Natural killer cell (primary cell): Measurements from ENCODE around the gene LPCAT3. TPM values are rescaled to one million over a fixed set of nuclear protein-coding genes. Genes with fewer than 3 reads are reported as not detected.
A peak's percentile ranks its signal among the peaks of the same experiment; 100 is the strongest.

Experiments used
- ATAC-seq, 3 donors: fragments of 150-1000 bp in 2 of 3; fragments of 200-7000 bp in 1 of 3; cut with Tn5 transposase; 1 replicate in 1 of 3; 2 replicates in 2 of 3; pipeline ENCODE4 v1.10.0; 2021; ENCODE audit warnings: mild to moderate bottlenecking in 2 of 3, moderate library complexity in 2 of 3
- DNase-seq, 2 donors: peaks; one replicate each; pipeline versions ENCODE4 v3.0.0 to v3.0.0-alpha.2; 2013 to 2021; ENCODE audit warnings: mixed read lengths in 1 of 2
- H3K27ac ChIP-seq: one replicate; pipeline ENCODE4 v1.5.1; 2013; ENCODE audit warnings: mild to moderate bottlenecking, low read length
- H3K27me3 ChIP-seq: one replicate; pipeline ENCODE4 v1.6.1; 2013; ENCODE audit warnings: low read length; ENCODE audit not compliant: control insufficient read depth, insufficient read depth
- H3K36me3 ChIP-seq: one replicate; pipeline ENCODE4 v1.6.1; 2013; ENCODE audit warnings: low read length; ENCODE audit not compliant: control insufficient read depth, insufficient read depth
- H3K4me1 ChIP-seq: one replicate; pipeline ENCODE4 v1.6.1; 2013; ENCODE audit warnings: low read length; ENCODE audit not compliant: control insufficient read depth, insufficient read depth
- H3K4me3 ChIP-seq: one replicate; pipeline ENCODE4 v1.5.1; 2013; ENCODE audit warnings: low read length
- H3K9me3 ChIP-seq: one replicate; pipeline ENCODE4 v1.6.1; 2013; ENCODE audit warnings: low read length; ENCODE audit not compliant: control insufficient read depth, insufficient read depth
- H3K27ac Mint-ChIP-seq, 2 donors: one replicate each; pipeline ENCODE4 v1.8.0; 2022; ENCODE audit warnings: mild to moderate bottlenecking in 2 of 2, mixed read lengths in 2 of 2, moderate library complexity in 1 of 2
- H3K27me3 Mint-ChIP-seq, 2 donors: one replicate each; pipeline ENCODE4 v1.8.0; 2022; ENCODE audit warnings: low read depth in 2 of 2, mixed read lengths in 2 of 2
- H3K36me3 Mint-ChIP-seq: one replicate; pipeline ENCODE4 v1.8.0; 2022; ENCODE audit warnings: mixed read lengths
- H3K4me1 Mint-ChIP-seq, 2 donors: one replicate each; pipeline ENCODE4 v1.8.0; 2022; ENCODE audit warnings: mixed read lengths in 2 of 2
- H3K4me3 Mint-ChIP-seq: one replicate; pipeline ENCODE4 v1.8.0; 2022; ENCODE audit warnings: mild to moderate bottlenecking, moderate library complexity, mixed read lengths
- H3K9me3 Mint-ChIP-seq, 2 donors: one replicate each; pipeline ENCODE4 v1.8.0; 2022; ENCODE audit warnings: mixed read lengths in 2 of 2
- WGBS: methylation state at CpG from one replicate; pipeline ENCODE4 v1.1.7; 2013; ENCODE audit warnings: missing lambda C conversion rate; ENCODE audit not compliant: insufficient coverage; 5-methylcytosine and 5-hydroxymethylcytosine counted together
- intact Hi-C: fragments of 100-400 bp; cut with micrococcal nuclease; formaldehyde crosslinking; loops from one replicate; pipeline ENCODE4 v1.14.2; 2022
- total RNA-seq, 4 donors: library from RNA; stranded (reverse); fragments of 120-200 nt in 1 of 4; gene quantifications; one replicate each; pipeline versions ENCODE4 v1.2.3 to v1.2.4, GENCODE V29; 2013 to 2022
- TF ChIP-seq, protein P1 (sequence below): fragments of 200-600 bp; IDR thresholded peaks from one replicate; pipeline ENCODE4 v1.8.0; 2022; ENCODE audit warnings: antibody characterized with exemption

Gene LPCAT3
- total RNA-seq, 3 donors from 2014 or later (not counting 1 experiment from before 2014, with no cell fraction given): 45.6 to 54.3 (median 45.6) TPM

DNA sequence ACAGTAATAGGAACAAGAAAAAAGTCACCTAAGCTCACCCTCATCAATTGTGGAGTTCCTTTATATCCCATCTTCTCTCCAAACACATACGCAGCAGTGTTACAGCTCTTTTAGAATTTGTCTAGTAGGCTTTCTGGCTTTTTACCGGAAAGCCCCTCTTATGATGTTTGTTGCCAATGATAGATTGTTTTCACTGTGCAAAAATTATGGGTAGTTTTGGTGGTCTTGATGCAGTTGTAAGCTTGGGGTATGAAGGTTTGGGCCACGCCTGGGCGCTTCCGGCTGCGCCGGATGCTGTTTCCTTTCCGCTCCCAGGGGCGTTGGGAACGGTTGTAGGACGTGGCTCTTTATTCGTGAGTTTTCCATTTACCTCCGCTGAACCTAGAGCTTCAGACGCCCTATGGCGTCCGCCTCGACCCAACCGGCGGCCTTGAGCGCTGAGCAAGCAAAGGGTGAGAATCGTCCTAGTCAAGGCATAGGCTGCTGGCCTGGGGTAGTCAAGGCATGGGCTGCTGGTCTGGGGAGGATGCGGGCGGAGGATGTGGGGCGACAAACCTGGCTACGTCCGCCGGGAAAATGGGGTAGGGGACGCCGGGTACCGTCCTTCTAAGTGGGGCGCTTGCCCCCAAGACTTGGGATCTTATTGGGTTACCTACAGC, 74.4 kb downstream of the LPCAT3 start, which contains the start of the genes C12orf57 and RNU7-1:
C12orf57 (plus strand) TSS at position 301 of the 659 bp plus-strand sequence; CDS start at position 401, 100 bp downstream.
RNU7-1 (plus strand) TSS at position 95 of the 659 bp plus-strand sequence.
- Mint-ChIP-seq H3K27ac (peak within 1 kb of the TSS; percentile 98 to 99), H3K9me3 (no peaks in the 10 kb centered on the region), H3K4me1 (peaks cover 53 to 68% of the 10 kb centered on the region in 2 donors), H3K36me3 (no peaks in the 10 kb centered on the region), H3K27me3 (no peaks in the 10 kb centered on the region), H3K4me3 (peak within 1 kb of the TSS; percentile 82)
- Histone ChIP-seq H3K27ac (peak within 1 kb of the TSS; percentile 99), H3K27me3 (no peaks in the 10 kb centered on the region), H3K4me1 (peaks cover 59% of the 10 kb centered on the region), H3K9me3 (no peaks in the 10 kb centered on the region), H3K4me3 (peak within 1 kb of the TSS; percentile 91), H3K36me3 (no peaks in the 10 kb centered on the region)
- intact Hi-C loops: loop anchor here (1.0 to 2.0 kb wide), 5 partner anchors 15 to 72 kb away; partner anchors contain the start of genes EMG1 and PHB2
- TF ChIP-seq, protein P1, sequence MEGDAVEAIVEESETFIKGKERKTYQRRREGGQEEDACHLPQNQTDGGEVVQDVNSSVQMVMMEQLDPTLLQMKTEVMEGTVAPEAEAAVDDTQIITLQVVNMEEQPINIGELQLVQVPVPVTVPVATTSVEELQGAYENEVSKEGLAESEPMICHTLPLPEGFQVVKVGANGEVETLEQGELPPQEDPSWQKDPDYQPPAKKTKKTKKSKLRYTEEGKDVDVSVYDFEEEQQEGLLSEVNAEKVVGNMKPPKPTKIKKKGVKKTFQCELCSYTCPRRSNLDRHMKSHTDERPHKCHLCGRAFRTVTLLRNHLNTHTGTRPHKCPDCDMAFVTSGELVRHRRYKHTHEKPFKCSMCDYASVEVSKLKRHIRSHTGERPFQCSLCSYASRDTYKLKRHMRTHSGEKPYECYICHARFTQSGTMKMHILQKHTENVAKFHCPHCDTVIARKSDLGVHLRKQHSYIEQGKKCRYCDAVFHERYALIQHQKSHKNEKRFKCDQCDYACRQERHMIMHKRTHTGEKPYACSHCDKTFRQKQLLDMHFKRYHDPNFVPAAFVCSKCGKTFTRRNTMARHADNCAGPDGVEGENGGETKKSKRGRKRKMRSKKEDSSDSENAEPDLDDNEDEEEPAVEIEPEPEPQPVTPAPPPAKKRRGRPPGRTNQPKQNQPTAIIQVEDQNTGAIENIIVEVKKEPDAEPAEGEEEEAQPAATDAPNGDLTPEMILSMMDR: no peak
- ATAC-seq (peak; percentile 63 to 82 (median 70)), DNase-seq (peak; percentile 68 to 91)
- under 1% methylated on average over 31 of the region's 31 CpGs for WGBS

DNA sequence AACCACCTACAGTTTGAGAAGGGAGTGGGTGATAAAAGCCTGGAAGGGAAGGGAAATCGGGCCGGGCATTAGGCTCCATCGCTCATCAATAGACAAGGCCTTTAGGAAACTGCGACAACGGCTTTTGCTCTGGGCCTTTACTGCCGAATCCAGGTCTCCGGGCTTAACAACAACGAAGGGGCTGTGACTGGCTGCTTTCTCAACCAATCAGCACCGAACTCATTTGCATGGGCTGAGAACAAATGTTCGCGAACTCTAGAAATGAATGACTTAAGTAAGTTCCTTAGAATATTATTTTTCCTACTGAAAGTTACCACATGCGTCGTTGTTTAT, 74.9 kb downstream of the LPCAT3 start:
- WGBS: 1% methylated on average over 12 of the region's 13 CpGs
- Mint-ChIP-seq H3K9me3 (no peaks in the 10 kb centered on the region), H3K27me3 (no peaks in the 10 kb centered on the region), H3K4me1 (peaks cover 48 to 64% of the 10 kb centered on the region in 2 donors), H3K27ac (peak overlapping the region; percentile 98 to 99), H3K4me3 (peak overlapping the region; percentile 82), H3K36me3 (no peaks in the 10 kb centered on the region)
- Histone ChIP-seq H3K4me1 (peaks cover 59% of the 10 kb centered on the region), H3K36me3 (no peaks in the 10 kb centered on the region), H3K27ac (peak overlapping the region; percentile 99), H3K27me3 (no peaks in the 10 kb centered on the region), H3K4me3 (no peak overlapping the region), H3K9me3 (no peaks in the 10 kb centered on the region)
- intact Hi-C loops: loop anchor here (1.0 kb wide), 2 partner anchors 27 to 71 kb away; partner anchors contain the start of genes EMG1 and PHB2
- DNase-seq: peak; percentile 65 to 95
- peak; percentile 62 to 72 (median 63) for ATAC-seq
- TF ChIP-seq, protein P1: no peak

DNA sequence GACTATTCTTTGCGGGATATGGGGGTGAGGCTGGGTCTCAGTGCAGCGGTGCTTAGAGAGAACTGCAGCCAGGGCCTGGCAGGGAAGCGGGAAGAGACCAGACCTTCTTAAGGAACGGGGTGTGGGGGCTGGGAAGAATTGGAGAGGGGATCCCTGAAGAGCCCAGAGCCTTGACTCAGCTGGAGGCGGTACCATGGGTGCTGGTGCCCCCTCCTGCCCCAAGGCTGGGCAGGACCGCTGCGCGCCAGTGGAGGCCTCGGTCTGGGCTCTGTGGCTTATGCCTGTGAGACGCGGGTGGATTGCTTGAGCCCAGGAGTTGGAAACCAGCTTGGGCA, 76.0 kb downstream of the LPCAT3 start:
- H3K27me3 ChIP-seq: no peaks in the 10 kb centered on the region
- H3K27me3 Mint-ChIP-seq: no peaks in the 10 kb centered on the region
- no peaks in the 10 kb centered on the region for H3K36me3 ChIP-seq
- H3K4me1 Mint-ChIP-seq: peaks cover 42 to 62% of the 10 kb centered on the region in 2 donors
- peaks cover 54% of the 10 kb centered on the region for H3K4me1 ChIP-seq
- peak overlapping the region; percentile 28 for H3K4me3 Mint-ChIP-seq
- H3K9me3 Mint-ChIP-seq: no peaks in the 10 kb centered on the region
- no peaks in the 10 kb centered on the region for H3K36me3 Mint-ChIP-seq
- DNase-seq (no peak), ATAC-seq (no peak)
- intact Hi-C loops: no loop called here
- no peak overlapping the region for H3K4me3 ChIP-seq
- no peak overlapping the region for H3K27ac ChIP-seq
- H3K9me3 ChIP-seq: no peaks in the 10 kb centered on the region
- TF ChIP-seq, protein P1: no peak
- H3K27ac Mint-ChIP-seq: peak overlapping the region; percentile 98 to 99
- 87% methylated on average over 11 of the region's 11 CpGs for WGBS
